T-cell (primary cell): ENCODE results near the gene NOTCH1. TPM values are rescaled to one million over a fixed set of nuclear protein-coding genes. Genes with fewer than 3 reads are reported as not detected.

Experiments used
- ATAC-seq, 4 experiments: fragments of 200-7000 bp in 3 of 4; fragments of 150-1000 bp in 1 of 4; cut with Tn5 transposase; replicated peaks in 1 of 4; 1 replicate in 3 of 4; 2 replicates in 1 of 4; pipeline ENCODE4 v1.10.0; 2021; ENCODE audit warnings: moderate library complexity in 3 of 4, mild to moderate bottlenecking in 2 of 4, moderate number of reproducible peaks in 1 of 4
- CTCF ChIA-PET, 2 donors: fragments of 300-600 bp; sonication (Branson Sonifier 250); formaldehyde crosslinking; loops; one replicate each; lab custom pipeline; 2022; ENCODE audit warnings: antibody characterized with exemption in 2 of 2; lab: Charles Lee
- POLR2A ChIA-PET, 2 donors: fragments of 300-600 bp; sonication (Branson Sonifier 250); formaldehyde crosslinking; loops; one replicate each; lab custom pipeline; 2022; ENCODE audit warnings: antibody characterized with exemption in 2 of 2; lab: Charles Lee
- DNase-seq, 35 experiments: peaks; one replicate each; pipeline versions ENCODE4 v3.0.0 to v3.0.0-alpha.2; 2013 to 2023
- H3K27ac ChIP-seq: one replicate; pipeline ENCODE4 v1.5.1; 2013; ENCODE audit warnings: low read length
- H3K27me3 ChIP-seq, 2 experiments: replicated peaks in 1 of 2; 1 replicate in 1 of 2; 2 replicates in 1 of 2; pipeline versions ENCODE4 v1.6.1 to v1.7.0; 2013; ENCODE audit warnings: low read length in 1 of 2, mixed read lengths in 1 of 2; ENCODE audit not compliant: control insufficient read depth in 2 of 2, insufficient read depth in 2 of 2; ENCODE audit errors: extremely low read depth in 1 of 2
- H3K36me3 ChIP-seq, 2 donors: 1 replicate in 1 of 2; 2 replicates in 1 of 2; pipeline versions ENCODE4 v1.6.1 to v1.7.0; 2013; ENCODE audit warnings: low read length in 1 of 2; ENCODE audit not compliant: control insufficient read depth in 2 of 2, insufficient read depth in 1 of 2; ENCODE audit errors: extremely low read depth in 1 of 2
- H3K4me1 ChIP-seq, 2 experiments: 1 replicate in 1 of 2; 2 replicates in 1 of 2; pipeline versions ENCODE4 v1.6.1 to v1.7.0; 2013; ENCODE audit warnings: low read length in 2 of 2, mixed read lengths in 1 of 2; ENCODE audit not compliant: insufficient read depth in 2 of 2, control insufficient read depth in 1 of 2; ENCODE audit errors: extremely low read depth in 1 of 2
- H3K4me3 ChIP-seq, 2 donors: 1 replicate in 1 of 2; 2 replicates in 1 of 2; pipeline versions ENCODE4 v1.5.1 to v1.7.0; 2013; ENCODE audit warnings: mild to moderate bottlenecking in 2 of 2, low read length in 1 of 2, moderate library complexity in 1 of 2; ENCODE audit not compliant: control insufficient read depth in 1 of 2; ENCODE audit errors: extremely low read depth in 1 of 2
- H3K9me3 ChIP-seq: 2 replicates; pipeline ENCODE4 v1.7.0; 2013
- H3K27ac Mint-ChIP-seq, 2 donors: one replicate each; pipeline ENCODE4 v1.8.0; 2020 to 2021; ENCODE audit warnings: mild to moderate bottlenecking in 2 of 2, mixed read lengths in 2 of 2
- H3K27me3 Mint-ChIP-seq, 2 donors: one replicate each; pipeline ENCODE4 v1.8.0; 2021 to 2022; ENCODE audit warnings: mixed read lengths in 2 of 2
- H3K36me3 Mint-ChIP-seq: one replicate; pipeline ENCODE4 v1.8.0; 2021; ENCODE audit warnings: mixed read lengths
- H3K4me1 Mint-ChIP-seq, 3 donors: one replicate each; pipeline ENCODE4 v1.8.0; 2020 to 2022; ENCODE audit warnings: mixed read lengths in 3 of 3, mild to moderate bottlenecking in 1 of 3
- H3K4me3 Mint-ChIP-seq, 3 donors: one replicate each; pipeline ENCODE4 v1.8.0; 2020 to 2022; ENCODE audit warnings: mild to moderate bottlenecking in 3 of 3, mixed read lengths in 3 of 3, moderate library complexity in 3 of 3
- H3K9me3 Mint-ChIP-seq, 3 donors: one replicate each; pipeline ENCODE4 v1.8.0; 2020 to 2022; ENCODE audit warnings: mixed read lengths in 3 of 3
- WGBS: methylation state at CpG from one replicate; pipeline ENCODE4 v1.1.5; 2013; ENCODE audit warnings: missing lambda C conversion rate; ENCODE audit not compliant: insufficient coverage; 5-methylcytosine and 5-hydroxymethylcytosine counted together
- total RNA-seq, 35 experiments: library from RNA in 6 of 35; stranded (reverse) in 6 of 35; fragments of 120-200 nt in 1 of 35; gene quantifications; one replicate each; pipeline versions ENCODE4 v1.2.1 to v1.2.4 and lab custom pipeline; 2013 to 2026

NOTCH1 gene
- total RNA-seq, 5 donors from 2014 or later (not counting 1 experiment from before 2014, with no cell fraction given): 50.1 to 96.1 (median 84.1) TPM

- Histone ChIP-seq H3K9me3 (no peaks in the 10 kb centered on the region), H3K4me1 (no peaks in the 10 kb centered on the region), H3K27me3 (no peaks in the 10 kb centered on the region), H3K36me3 (peaks cover 47 to 95% of the 10 kb centered on the region in 2 donors), H3K4me3 (no peak overlapping the region), H3K27ac (no peak overlapping the region)
- Mint-ChIP-seq H3K9me3 (no peaks in the 10 kb centered on the region), H3K36me3 (peaks cover 10% of the 10 kb centered on the region), H3K27ac (no peak overlapping the region), H3K4me3 (no peak overlapping the region), H3K27me3 (no peaks in the 10 kb centered on the region), H3K4me1 (no peaks in the 10 kb centered on the region)
- ATAC-seq (no peak), DNase-seq (no peak)
- ChIA-PET CTCF (no interaction called here), POLR2A (no interaction called here)
- 95% methylated on average over 15 of the region's 28 CpGs for WGBS
These were observed 38.4 kb downstream of the NOTCH1 start for GRCh38 chr9:136507221-136507991.

GRCh38 chr9:136506425-136506824 lies 39.4 kb downstream of the NOTCH1 start:
- Histone ChIP-seq H3K36me3 (peaks cover 48 to 92% of the 10 kb centered on the region in 2 donors), H3K4me3 (no peak overlapping the region), H3K9me3 (no peaks in the 10 kb centered on the region), H3K4me1 (no peaks in the 10 kb centered on the region), H3K27ac (no peak overlapping the region), H3K27me3 (no peaks in the 10 kb centered on the region)
- WGBS: 93% methylated on average over 30 of the region's 30 CpGs
- ChIA-PET POLR2A (no interaction called here), CTCF (no interaction called here)
- DNase-seq (no peak), ATAC-seq (no peak)
- Mint-ChIP-seq H3K27ac (no peak overlapping the region), H3K4me3 (no peak overlapping the region), H3K9me3 (no peaks in the 10 kb centered on the region), H3K36me3 (peaks cover 14% of the 10 kb centered on the region), H3K4me1 (no peaks in the 10 kb centered on the region), H3K27me3 (no peaks in the 10 kb centered on the region)

- ATAC-seq (no peak), DNase-seq (no peak)
- Mint-ChIP-seq H3K9me3 (no peaks in the 10 kb centered on the region), H3K27ac (no peak overlapping the region), H3K27me3 (no peaks in the 10 kb centered on the region), H3K36me3 (peaks cover 16% of the 10 kb centered on the region), H3K4me3 (no peak overlapping the region), H3K4me1 (no peaks in the 10 kb centered on the region)
- H3K36me3 ChIP-seq: peaks cover 46 to 90% of the 10 kb centered on the region in 2 donors
- H3K9me3 ChIP-seq: no peaks in the 10 kb centered on the region
- no peak overlapping the region for H3K4me3 ChIP-seq
- WGBS: 95% methylated on average over 39 of the region's 51 CpGs
- ChIA-PET POLR2A (no interaction called here), CTCF (no interaction called here)
- no peaks in the 10 kb centered on the region for H3K4me1 ChIP-seq
- H3K27me3 ChIP-seq: no peaks in the 10 kb centered on the region
- no peak overlapping the region for H3K27ac ChIP-seq
These were observed 40.1 kb downstream of the NOTCH1 start for GRCh38 chr9:136505406-136506403.

GRCh38 chr9:136504512-136505348 lies 41.1 kb downstream of the NOTCH1 start:
- H3K4me1 ChIP-seq: no peaks in the 10 kb centered on the region
- no peaks in the 10 kb centered on the region for H3K9me3 Mint-ChIP-seq
- ChIA-PET POLR2A (no interaction called here), CTCF (no interaction called here)
- peaks cover 51 to 90% of the 10 kb centered on the region in 2 donors for H3K36me3 ChIP-seq
- H3K27ac ChIP-seq: no peak overlapping the region
- H3K27me3 Mint-ChIP-seq: no peaks in the 10 kb centered on the region
- no peak overlapping the region for H3K4me3 Mint-ChIP-seq
- no peaks in the 10 kb centered on the region for H3K4me1 Mint-ChIP-seq
- no peak overlapping the region for H3K4me3 ChIP-seq
- no peak for DNase-seq
- peaks cover 16% of the 10 kb centered on the region for H3K36me3 Mint-ChIP-seq
- H3K27ac Mint-ChIP-seq: no peak overlapping the region
- H3K27me3 ChIP-seq: no peaks in the 10 kb centered on the region
- ATAC-seq: no peak
- no peaks in the 10 kb centered on the region for H3K9me3 ChIP-seq
- 97% methylated on average over 63 of the region's 68 CpGs for WGBS

GRCh38 chr9:136502940-136503550 lies 42.8 kb downstream of the NOTCH1 start:
- Histone ChIP-seq H3K4me1 (no peaks in the 10 kb centered on the region), H3K27me3 (no peaks in the 10 kb centered on the region), H3K9me3 (no peaks in the 10 kb centered on the region), H3K4me3 (no peak overlapping the region), H3K27ac (no peak overlapping the region), H3K36me3 (peaks cover 53 to 89% of the 10 kb centered on the region in 2 donors)
- 91% methylated on average over 30 of the region's 33 CpGs for WGBS
- H3K4me3 Mint-ChIP-seq: no peak overlapping the region
- ATAC-seq (no peak), DNase-seq (no peak)
- CTCF ChIA-PET: no interaction called here
- H3K27me3 Mint-ChIP-seq: no peaks in the 10 kb centered on the region
- H3K36me3 Mint-ChIP-seq: peaks cover 20% of the 10 kb centered on the region
- no peak overlapping the region for H3K27ac Mint-ChIP-seq
- POLR2A ChIA-PET: no interaction called here
- no peaks in the 10 kb centered on the region for H3K9me3 Mint-ChIP-seq
- no peaks in the 10 kb centered on the region for H3K4me1 Mint-ChIP-seq
